Hepatocyte (in vitro differentiated cells): Measurements from ENCODE around the gene PTPRM.

Source experiments
- EZH2 ChIP-seq: fragments of 200-600 bp; sonication (generic); IDR thresholded peaks from 2 replicates; pipeline ENCODE4 v1.6.1; 2016; ENCODE audit warnings: antibody characterized with exemption, mild to moderate bottlenecking, borderline replicate concordance
- EZH2phosphoT487 ChIP-seq: fragments of 200-600 bp; sonication (generic); IDR thresholded peaks from one replicate; pipeline ENCODE4 v1.6.1; 2018; ENCODE audit warnings: antibody characterized with exemption, mild to moderate bottlenecking, low read depth, moderate library complexity; ENCODE audit not compliant: unreplicated experiment, severe bottlenecking
- TF ChIP-seq, protein P1 (sequence below): fragments of 200-600 bp; sonication (generic); IDR thresholded peaks from 2 replicates; pipeline ENCODE4 v1.5.1; 2016; ENCODE audit warnings: antibody characterized with exemption, mild to moderate bottlenecking; ENCODE audit not compliant: poor library complexity

DNA sequence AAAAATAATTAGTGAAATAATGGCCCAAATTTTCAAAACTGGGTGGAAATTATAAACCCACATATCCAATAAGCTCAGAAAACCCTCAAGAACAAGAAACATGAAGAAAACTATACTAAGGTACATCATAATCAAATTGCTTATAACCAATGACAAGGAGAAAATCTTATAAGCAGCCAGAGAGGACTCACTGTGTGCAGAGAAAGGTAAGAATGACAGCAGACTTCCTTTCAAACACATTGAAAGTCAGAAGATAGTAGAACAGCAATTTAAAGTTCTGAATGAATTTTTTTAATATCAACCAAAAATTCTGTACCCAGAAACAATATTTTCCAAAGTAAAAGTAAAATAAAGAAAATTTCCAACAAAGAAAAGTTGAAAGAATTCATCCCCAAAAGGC lies 844.4 kb downstream of the PTPRM start:
- TF ChIP-seq EZH2 = no peak
- TF ChIP-seq, protein P1, sequence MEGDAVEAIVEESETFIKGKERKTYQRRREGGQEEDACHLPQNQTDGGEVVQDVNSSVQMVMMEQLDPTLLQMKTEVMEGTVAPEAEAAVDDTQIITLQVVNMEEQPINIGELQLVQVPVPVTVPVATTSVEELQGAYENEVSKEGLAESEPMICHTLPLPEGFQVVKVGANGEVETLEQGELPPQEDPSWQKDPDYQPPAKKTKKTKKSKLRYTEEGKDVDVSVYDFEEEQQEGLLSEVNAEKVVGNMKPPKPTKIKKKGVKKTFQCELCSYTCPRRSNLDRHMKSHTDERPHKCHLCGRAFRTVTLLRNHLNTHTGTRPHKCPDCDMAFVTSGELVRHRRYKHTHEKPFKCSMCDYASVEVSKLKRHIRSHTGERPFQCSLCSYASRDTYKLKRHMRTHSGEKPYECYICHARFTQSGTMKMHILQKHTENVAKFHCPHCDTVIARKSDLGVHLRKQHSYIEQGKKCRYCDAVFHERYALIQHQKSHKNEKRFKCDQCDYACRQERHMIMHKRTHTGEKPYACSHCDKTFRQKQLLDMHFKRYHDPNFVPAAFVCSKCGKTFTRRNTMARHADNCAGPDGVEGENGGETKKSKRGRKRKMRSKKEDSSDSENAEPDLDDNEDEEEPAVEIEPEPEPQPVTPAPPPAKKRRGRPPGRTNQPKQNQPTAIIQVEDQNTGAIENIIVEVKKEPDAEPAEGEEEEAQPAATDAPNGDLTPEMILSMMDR = no peak
- TF ChIP-seq EZH2phosphoT487 = no peak
